ENCODE data around the gene GCNT2.

The GCNT2 gene

DNA sequence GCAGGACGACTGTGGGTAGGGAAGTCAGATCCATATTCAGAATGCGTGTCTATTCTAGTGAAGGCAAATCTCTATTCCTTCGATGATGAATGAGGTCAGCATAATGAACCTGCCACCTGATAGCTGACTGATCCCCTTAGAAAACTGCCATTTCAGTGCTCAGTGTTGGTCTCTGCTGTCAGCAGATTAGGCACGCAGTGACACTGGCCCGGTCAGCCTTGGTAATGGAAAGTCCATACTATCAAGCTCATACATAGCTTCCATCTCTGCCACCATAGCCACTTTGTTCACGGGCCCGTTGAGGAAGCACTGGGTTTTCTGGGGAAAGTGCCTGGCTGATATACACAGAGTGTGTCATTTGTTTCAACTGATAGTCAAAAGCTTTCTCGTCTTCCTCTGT lies 119.3 kb downstream of the GCNT2 start:
- Histone ChIP-seq H2BK12ac (ENCODE audit: low read length) (no peak overlapping the region), H2BK5ac (ENCODE audit: low read depth, low read length, poor library complexity) (no peak overlapping the region), H3K4ac (ENCODE audit: low read depth, low read length) (no peak overlapping the region), H3K9me3 (ENCODE audit: insufficient read depth, low read depth, low read length) (no peaks in the 10 kb centered on the region), H3K4me1 (ENCODE audit: control insufficient read depth in 1 of 2, insufficient read depth in 2 of 2, low read length in 2 of 2) (no peaks in the 10 kb centered on the region), H2BK120ac (ENCODE audit: insufficient read depth, low read length, poor library complexity) (no peak overlapping the region), H3K18ac (ENCODE audit: low read length) (no peak overlapping the region), H3K27me3 (ENCODE audit: insufficient read depth, low read length) (no peaks in the 10 kb centered on the region), H2AFZ (ENCODE audit: insufficient read depth, low read length, poor library complexity) (no peak overlapping the region), H3K4me2 (ENCODE audit: low read length) (no peak overlapping the region), H4K91ac (ENCODE audit: low read depth, low read length) (no peak overlapping the region), H4K8ac (ENCODE audit: low read depth, low read length) (no peak overlapping the region), H3K23ac (ENCODE audit: low read length) (no peak overlapping the region), H2AK5ac (ENCODE audit: low read length) (no peak overlapping the region), H3K9ac (ENCODE audit: low read length) (no peak overlapping the region), H3K27ac (ENCODE audit: low read depth, low read length) (no peak overlapping the region), H3K36me3 (ENCODE audit: control insufficient read depth in 1 of 2, insufficient read depth in 2 of 2, low read length in 2 of 2) (no peaks in the 10 kb centered on the region), H3K14ac (ENCODE audit: low read length) (no peak overlapping the region), H3K4me3 (ENCODE audit: low read depth, low read length) (no peak overlapping the region), H3K79me2 (ENCODE audit: control insufficient read depth, insufficient read depth, low read length, poor library complexity) (no peaks in the 10 kb centered on the region), H3K79me1 (ENCODE audit: low read length) (no peaks in the 10 kb centered on the region), H4K12ac (ENCODE audit: low read depth, low read length) (no peak overlapping the region)
- WGBS (ENCODE audit: extremely low coverage, insufficient coverage, insufficient read length) = no CpG with 5 or more reads among the region's 8 CpGs
- no peak for DNase-seq

- Histone ChIP-seq H3K4ac (ENCODE audit: low read depth, low read length) (no peak overlapping the region), H3K36me3 (ENCODE audit: control insufficient read depth in 1 of 2, insufficient read depth in 2 of 2, low read length in 2 of 2) (no peaks in the 10 kb centered on the region), H4K8ac (ENCODE audit: low read depth, low read length) (no peak overlapping the region), H3K14ac (ENCODE audit: low read length) (no peak overlapping the region), H3K27ac (ENCODE audit: low read depth, low read length) (no peak overlapping the region), H3K18ac (ENCODE audit: low read length) (no peak overlapping the region), H3K9ac (ENCODE audit: low read length) (no peak overlapping the region), H2AK5ac (ENCODE audit: low read length) (no peak overlapping the region), H3K4me1 (ENCODE audit: control insufficient read depth in 1 of 2, insufficient read depth in 2 of 2, low read length in 2 of 2) (no peaks in the 10 kb centered on the region), H2AFZ (ENCODE audit: insufficient read depth, low read length, poor library complexity) (no peak overlapping the region), H4K12ac (ENCODE audit: low read depth, low read length) (no peak overlapping the region), H3K9me3 (ENCODE audit: insufficient read depth, low read depth, low read length) (no peaks in the 10 kb centered on the region), H3K4me2 (ENCODE audit: low read length) (no peak overlapping the region), H3K23ac (ENCODE audit: low read length) (no peak overlapping the region), H3K27me3 (ENCODE audit: insufficient read depth, low read length) (no peaks in the 10 kb centered on the region), H2BK120ac (ENCODE audit: insufficient read depth, low read length, poor library complexity) (no peak overlapping the region), H4K91ac (ENCODE audit: low read depth, low read length) (no peak overlapping the region), H3K79me1 (ENCODE audit: low read length) (no peaks in the 10 kb centered on the region), H2BK5ac (ENCODE audit: low read depth, low read length, poor library complexity) (no peak overlapping the region), H3K4me3 (ENCODE audit: low read depth, low read length) (no peak overlapping the region), H2BK12ac (ENCODE audit: low read length) (no peak overlapping the region), H3K79me2 (ENCODE audit: control insufficient read depth, insufficient read depth, low read length, poor library complexity) (no peaks in the 10 kb centered on the region)
- WGBS (ENCODE audit: extremely low coverage, insufficient coverage, insufficient read length) = no CpG with 5 or more reads among the region's 3 CpGs
- DNase-seq = no peak
These were observed 120.4 kb downstream of the GCNT2 start for GRCh38 chr6:10641528-10641927.

DNA sequence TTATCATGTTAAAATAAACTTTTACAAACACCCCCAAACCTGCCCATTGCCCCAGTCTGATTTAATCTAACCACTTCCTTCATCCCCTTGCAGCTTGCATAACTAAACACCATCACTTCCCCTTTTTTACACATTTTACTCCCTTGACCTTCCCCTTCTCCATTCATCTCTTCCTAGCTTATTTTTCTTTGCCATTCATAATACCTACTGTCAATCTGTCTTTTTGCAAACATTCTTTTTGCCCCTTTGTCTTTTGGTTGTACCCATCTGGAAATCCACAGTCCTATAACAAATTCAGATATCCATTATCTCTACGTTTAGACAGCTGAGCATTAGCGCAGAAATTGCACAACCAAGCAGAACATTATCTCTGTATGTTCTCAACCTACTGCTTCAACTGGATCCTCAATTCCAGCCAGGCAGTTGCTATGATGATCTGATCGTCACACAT lies 122.1 kb downstream of the GCNT2 start:
- DNase-seq = no peak
- no peaks in the 10 kb centered on the region for H3K4me1 ChIP-seq (ENCODE audit: control insufficient read depth in 1 of 2, insufficient read depth in 2 of 2, low read length in 2 of 2)
- H2AK5ac ChIP-seq (ENCODE audit: low read length) = no peak overlapping the region
- H2BK12ac ChIP-seq (ENCODE audit: low read length) = no peak overlapping the region
- no peak overlapping the region for H3K18ac ChIP-seq (ENCODE audit: low read length)
- H3K27ac ChIP-seq (ENCODE audit: low read depth, low read length) = no peak overlapping the region
- no peaks in the 10 kb centered on the region for H3K79me2 ChIP-seq (ENCODE audit: control insufficient read depth, insufficient read depth, low read length, poor library complexity)
- H3K79me1 ChIP-seq (ENCODE audit: low read length) = no peaks in the 10 kb centered on the region
- no peak overlapping the region for H3K23ac ChIP-seq (ENCODE audit: low read length)
- no peak overlapping the region for H3K4ac ChIP-seq (ENCODE audit: low read depth, low read length)
- no CpG with 5 or more reads among the region's 3 CpGs for WGBS (ENCODE audit: extremely low coverage, insufficient coverage, insufficient read length)
- no peak overlapping the region for H2BK5ac ChIP-seq (ENCODE audit: low read depth, low read length, poor library complexity)
- no peak overlapping the region for H4K12ac ChIP-seq (ENCODE audit: low read depth, low read length)
- no peak overlapping the region for H2BK120ac ChIP-seq (ENCODE audit: insufficient read depth, low read length, poor library complexity)
- H4K91ac ChIP-seq (ENCODE audit: low read depth, low read length) = no peak overlapping the region
- H3K9me3 ChIP-seq (ENCODE audit: insufficient read depth, low read depth, low read length) = no peaks in the 10 kb centered on the region
- no peak overlapping the region for H3K4me3 ChIP-seq (ENCODE audit: low read depth, low read length)
- no peaks in the 10 kb centered on the region for H3K36me3 ChIP-seq (ENCODE audit: control insufficient read depth in 1 of 2, insufficient read depth in 2 of 2, low read length in 2 of 2)
- no peak overlapping the region for H3K14ac ChIP-seq (ENCODE audit: low read length)
- H3K4me2 ChIP-seq (ENCODE audit: low read length) = no peak overlapping the region
- no peak overlapping the region for H4K8ac ChIP-seq (ENCODE audit: low read depth, low read length)
- H3K9ac ChIP-seq (ENCODE audit: low read length) = no peak overlapping the region
- no peaks in the 10 kb centered on the region for H3K27me3 ChIP-seq (ENCODE audit: insufficient read depth, low read length)
- H2AFZ ChIP-seq (ENCODE audit: insufficient read depth, low read length, poor library complexity) = no peak overlapping the region

DNA sequence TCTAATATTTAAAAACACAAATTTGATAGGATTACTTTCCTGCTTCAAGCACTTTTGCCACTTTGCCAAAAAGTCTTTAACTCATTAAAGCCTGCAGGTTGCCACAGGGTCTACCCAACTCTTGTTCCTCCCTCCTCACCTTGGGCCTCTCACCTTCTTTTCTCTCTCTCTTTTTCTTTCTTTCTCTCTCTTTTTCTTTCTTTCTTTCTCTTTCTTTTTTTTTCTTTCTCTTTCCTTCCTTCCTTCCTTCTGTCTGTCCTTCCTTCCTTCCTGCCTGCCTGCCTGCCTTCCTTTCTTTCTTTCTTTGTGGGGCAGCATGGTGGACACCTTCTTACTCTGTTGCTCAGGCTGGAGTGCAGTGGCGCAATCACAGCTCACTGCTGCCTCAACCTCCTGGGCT lies 123.1 kb downstream of the GCNT2 start:
- Histone ChIP-seq H3K23ac (ENCODE audit: low read length) (no peak overlapping the region), H3K4me1 (ENCODE audit: control insufficient read depth in 1 of 2, insufficient read depth in 2 of 2, low read length in 2 of 2) (no peaks in the 10 kb centered on the region), H3K36me3 (ENCODE audit: control insufficient read depth in 1 of 2, insufficient read depth in 2 of 2, low read length in 2 of 2) (no peaks in the 10 kb centered on the region), H2BK12ac (ENCODE audit: low read length) (no peak overlapping the region), H3K4me3 (ENCODE audit: low read depth, low read length) (no peak overlapping the region), H3K79me1 (ENCODE audit: low read length) (no peaks in the 10 kb centered on the region), H3K4me2 (ENCODE audit: low read length) (no peak overlapping the region), H2AK5ac (ENCODE audit: low read length) (no peak overlapping the region), H4K12ac (ENCODE audit: low read depth, low read length) (no peak overlapping the region), H2BK120ac (ENCODE audit: insufficient read depth, low read length, poor library complexity) (no peak overlapping the region), H3K4ac (ENCODE audit: low read depth, low read length) (no peak overlapping the region), H3K27me3 (ENCODE audit: insufficient read depth, low read length) (no peaks in the 10 kb centered on the region), H3K79me2 (ENCODE audit: control insufficient read depth, insufficient read depth, low read length, poor library complexity) (no peaks in the 10 kb centered on the region), H4K91ac (ENCODE audit: low read depth, low read length) (no peak overlapping the region), H4K8ac (ENCODE audit: low read depth, low read length) (no peak overlapping the region), H3K18ac (ENCODE audit: low read length) (no peak overlapping the region), H3K14ac (ENCODE audit: low read length) (no peak overlapping the region), H2AFZ (ENCODE audit: insufficient read depth, low read length, poor library complexity) (no peak overlapping the region), H3K9me3 (ENCODE audit: insufficient read depth, low read depth, low read length) (no peaks in the 10 kb centered on the region), H3K9ac (ENCODE audit: low read length) (no peak overlapping the region), H3K27ac (ENCODE audit: low read depth, low read length) (no peak overlapping the region), H2BK5ac (ENCODE audit: low read depth, low read length, poor library complexity) (no peak overlapping the region)
- WGBS (ENCODE audit: extremely low coverage, insufficient coverage, insufficient read length) = no CpG with 5 or more reads among the region's 1 CpG
- DNase-seq = no peak
